Limb (tissue), 2 donors: ENCODE measurements around the gene KRTAP10-3.
"Not testable (repeated sequence)": the region's sequence is repeated elsewhere in the genome, so short reads cannot be mapped to it uniquely, and the experiment has no call there.

Experiments
- DNase-seq, 2 donors: peaks; one replicate each; pipeline ENCODE4 v3.0.0-alpha.2; 2016; ENCODE audit errors: extremely low spot score in 2 of 2

The KRTAP10-3 gene

DNA sequence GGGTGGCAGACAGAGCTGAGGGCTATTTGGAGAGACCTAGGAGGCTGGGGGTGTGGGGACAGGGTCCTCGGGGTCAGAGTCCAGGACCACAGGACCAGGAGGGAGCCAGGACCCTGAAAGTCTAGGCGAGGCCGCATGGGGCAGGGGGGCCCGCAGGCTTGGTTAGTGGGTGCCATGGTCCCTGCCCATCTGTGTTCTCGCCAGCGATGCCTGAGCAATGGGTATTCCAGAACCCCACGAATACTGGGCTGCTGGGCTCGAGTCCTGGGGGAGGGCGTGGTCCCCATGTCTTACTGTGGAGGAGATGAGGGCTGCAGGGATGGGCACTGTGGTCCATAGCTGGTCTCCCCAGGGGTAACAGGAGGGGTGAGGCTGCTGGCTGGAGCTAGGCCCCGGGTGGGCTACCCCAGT is 31.7 kb upstream of the KRTAP10-3 start:
- DNase-seq, result peak in 1 of 2 donors; percentile 15

DNA sequence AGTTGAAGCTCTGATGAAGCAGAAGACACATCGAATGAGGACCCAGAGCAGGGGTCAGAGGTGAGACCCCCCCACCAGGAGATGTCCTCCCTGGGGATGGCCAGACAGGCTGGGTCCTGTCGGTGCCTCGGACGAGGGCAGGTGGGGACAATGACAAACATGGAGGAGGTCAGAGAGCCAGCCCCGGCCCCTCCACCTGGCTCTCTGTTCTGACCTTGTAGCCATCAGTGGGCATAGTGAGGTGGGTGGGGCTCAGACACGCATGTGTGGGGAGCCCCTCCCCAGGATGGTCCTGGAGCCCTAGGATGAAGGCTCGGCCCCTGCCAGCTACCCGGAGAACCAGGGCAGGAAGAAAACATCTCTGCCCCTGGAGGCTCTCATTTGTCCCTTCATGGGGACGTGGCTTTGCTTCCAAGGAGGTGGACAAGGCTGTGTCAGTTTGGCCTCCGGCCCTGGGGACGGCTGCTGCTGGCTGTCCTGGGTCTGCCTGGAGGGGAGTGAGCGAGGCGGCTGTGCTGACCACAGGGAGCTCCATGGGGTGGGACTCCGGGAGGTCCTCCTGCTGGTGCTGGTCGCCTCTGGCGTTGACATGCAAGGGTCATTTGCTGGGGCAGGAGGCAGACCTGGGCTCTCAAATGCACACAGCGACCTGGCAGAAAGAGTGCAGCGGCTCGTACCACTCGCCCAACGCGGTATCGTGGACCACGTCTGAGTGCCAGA is 31.2 kb upstream of the KRTAP10-3 start:
- DNase-seq, result no peak

DNA sequence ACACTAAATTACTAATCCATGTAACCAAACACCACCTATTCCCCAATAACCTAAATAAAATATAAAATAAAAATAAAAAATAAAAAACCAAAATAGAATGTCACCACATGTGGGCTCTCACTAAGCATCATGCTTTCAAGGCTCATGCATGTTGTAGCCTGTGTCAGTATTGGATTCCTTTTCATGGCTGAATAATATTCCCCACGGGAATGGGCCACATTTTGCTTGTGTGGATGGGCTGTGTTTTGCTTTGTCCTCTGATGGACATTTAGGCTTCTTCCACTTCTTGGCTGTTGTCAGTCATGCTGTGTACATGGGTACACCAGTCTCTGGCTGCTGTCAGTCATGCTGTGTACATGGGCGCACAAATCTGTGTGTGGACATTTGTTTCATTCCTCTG is 30.5 kb upstream of the KRTAP10-3 start:
- DNase-seq, result no peak

DNA sequence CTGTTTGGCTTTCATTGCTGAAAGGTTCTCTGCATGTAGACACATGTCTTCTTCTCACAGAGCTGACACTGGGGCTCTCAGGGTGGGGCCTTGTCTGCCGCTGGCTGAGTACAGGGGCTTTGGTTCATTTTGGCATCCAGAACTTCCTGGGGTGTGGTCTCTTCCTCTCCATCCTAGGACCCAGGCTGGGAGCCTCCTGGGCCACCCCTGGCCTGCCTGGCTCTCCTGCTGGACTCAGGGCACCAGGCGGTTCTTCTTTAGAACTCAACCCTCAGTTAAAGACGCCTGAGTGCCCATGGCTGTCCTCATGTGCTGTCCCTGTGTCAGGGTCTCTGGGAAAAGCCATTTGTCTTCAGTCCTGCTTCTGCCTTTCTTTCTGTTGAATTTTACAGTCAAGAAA is 27.3 kb upstream of the KRTAP10-3 start:
- no peak for DNase-seq

DNA sequence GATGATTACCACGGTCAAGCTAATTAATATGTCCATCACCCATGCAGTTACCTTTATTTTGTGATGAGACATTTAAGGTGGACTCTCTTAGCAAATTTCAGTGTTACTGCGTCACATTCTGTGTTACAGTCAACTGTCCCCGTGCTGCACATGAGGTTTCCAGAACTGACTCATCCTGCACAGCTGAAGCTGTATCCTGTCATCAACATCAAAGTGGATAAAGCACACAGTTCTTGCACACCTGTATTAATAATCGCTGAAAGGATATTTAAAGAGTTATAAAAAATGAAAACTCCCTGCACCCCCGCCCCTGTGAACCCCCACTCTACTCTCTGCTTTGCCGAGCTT is 25.2 kb upstream of the KRTAP10-3 start:
- DNase-seq, result no peak

DNA sequence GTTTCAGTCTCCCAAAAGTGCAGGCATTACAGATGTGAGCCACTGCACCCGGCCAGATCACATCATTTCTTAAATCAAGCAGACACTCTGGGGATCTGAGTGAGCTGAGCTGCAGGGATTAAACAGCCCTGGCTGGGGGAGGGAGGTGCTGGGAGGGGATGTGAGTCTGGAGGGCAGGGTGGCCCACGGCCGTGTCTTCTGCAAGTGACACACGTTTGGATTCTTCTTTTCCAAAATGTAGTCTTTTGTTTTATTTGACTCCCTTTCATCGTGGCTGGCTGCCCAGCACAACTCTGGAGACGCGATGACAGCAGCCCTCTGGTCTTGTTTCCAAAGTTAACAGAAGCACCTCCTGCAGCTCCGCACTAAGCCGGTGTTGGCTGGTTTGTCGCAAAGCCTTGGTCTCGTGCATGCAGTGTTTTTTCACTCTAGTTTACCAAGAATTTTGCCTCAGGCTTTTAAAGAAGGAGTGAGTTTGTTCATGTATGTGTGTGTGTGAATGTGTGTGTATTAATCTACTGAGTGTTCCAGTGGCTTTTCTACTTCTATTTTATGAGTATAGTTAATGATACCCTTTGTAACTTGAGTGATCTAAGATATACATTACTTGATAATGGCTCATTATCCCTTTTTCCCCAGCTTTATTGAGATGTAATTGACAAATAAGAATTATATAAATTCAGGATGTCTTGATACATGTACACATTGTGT is 24.6 kb upstream of the KRTAP10-3 start:
- peak in 1 of 2 donors; percentile 17 for DNase-seq

DNA sequence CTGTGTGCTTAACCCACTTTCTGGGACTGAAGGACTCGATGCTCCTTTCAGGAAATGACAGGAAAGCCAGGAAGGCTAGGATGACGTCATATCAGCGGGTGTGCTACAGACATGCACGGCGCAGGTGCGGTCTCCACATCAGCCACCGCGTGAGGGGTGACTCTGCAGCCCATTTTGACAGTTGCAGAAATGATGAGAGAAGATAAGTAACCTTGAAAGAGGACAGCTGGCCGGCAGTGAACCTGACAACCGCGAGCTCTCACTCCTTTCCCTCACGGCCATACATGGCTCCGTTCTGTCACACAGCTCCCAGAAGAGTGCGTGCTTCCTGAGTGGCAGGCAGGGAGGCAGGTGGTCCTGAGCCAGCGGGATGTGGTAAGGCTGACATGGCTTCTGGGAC is 23.5 kb upstream of the KRTAP10-3 start:
- DNase-seq, result no peak

DNA sequence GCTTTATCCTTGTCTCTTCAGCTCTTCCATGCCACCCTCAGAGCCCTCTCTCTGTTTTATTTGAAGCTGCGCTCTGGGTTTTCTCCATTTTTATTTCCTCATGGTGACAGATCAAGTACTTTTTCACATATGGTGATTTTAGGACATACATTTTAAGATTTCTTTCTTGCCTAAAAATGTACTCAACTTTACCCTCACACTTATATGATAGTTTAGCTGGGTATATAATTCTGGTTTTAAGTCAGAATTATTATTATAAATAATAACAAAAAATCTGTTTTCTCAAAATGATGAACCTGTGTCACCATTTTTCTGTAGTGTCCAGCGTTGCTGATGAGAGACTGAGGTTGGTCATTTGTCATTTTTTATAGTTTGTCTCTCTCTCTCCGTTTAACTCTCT is 22.6 kb upstream of the KRTAP10-3 start:
- DNase-seq, result no peak

DNA sequence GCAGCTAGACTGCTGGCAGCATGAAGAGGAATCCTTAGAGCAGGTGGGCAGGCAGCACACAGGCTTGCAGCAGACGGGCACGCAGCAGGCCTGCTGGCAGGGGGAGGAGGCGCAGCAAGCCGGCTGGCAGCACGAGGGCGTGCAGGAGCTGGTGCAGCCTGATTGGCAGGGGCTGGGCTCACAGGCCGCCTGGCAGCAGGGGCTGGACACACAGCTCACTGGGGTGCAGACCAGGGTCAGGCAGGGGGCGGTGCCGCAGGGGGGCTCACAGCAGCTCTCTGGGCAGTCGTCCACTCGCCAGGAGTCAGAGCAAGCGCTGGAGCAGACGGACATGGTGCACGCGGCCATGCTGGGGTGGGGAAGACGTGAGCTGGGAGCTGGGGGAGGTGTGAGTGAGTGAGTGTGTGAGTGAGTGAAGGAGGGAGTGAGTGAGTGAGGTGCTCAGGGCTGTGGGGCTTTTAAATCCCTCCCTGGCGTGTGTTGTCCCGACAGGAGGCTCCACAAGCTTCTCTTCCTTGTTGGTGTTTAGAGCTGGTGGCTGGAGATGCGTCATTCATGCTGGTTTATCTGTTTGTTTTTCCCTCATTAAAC is 21.7 kb upstream of the KRTAP10-3 start, which contains the start of gene KRTAP10-5:
TSS of gene KRTAP10-5 (minus strand) at position 374 of the 591 bp plus-strand sequence. CDS start at position 348, 26 bp downstream.
- not testable (repeated sequence) for DNase-seq

DNA sequence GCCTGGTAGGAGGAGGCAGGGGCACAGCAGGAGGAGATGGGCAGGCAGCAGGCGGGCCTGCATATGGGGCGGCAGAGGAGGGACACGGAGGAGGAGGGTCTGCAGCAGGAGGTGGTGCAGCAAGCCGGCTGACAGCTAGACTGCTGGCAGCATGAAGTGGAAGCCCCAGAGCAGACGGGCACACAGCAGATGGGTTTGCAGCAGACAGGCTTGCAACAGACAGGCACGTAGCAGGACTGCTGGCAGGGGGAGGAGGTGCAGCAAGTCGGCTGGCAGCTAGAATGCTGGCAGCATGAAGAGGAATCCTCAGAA is 21.2 kb upstream of the KRTAP10-3 start:
- DNase-seq, result no peak

DNA sequence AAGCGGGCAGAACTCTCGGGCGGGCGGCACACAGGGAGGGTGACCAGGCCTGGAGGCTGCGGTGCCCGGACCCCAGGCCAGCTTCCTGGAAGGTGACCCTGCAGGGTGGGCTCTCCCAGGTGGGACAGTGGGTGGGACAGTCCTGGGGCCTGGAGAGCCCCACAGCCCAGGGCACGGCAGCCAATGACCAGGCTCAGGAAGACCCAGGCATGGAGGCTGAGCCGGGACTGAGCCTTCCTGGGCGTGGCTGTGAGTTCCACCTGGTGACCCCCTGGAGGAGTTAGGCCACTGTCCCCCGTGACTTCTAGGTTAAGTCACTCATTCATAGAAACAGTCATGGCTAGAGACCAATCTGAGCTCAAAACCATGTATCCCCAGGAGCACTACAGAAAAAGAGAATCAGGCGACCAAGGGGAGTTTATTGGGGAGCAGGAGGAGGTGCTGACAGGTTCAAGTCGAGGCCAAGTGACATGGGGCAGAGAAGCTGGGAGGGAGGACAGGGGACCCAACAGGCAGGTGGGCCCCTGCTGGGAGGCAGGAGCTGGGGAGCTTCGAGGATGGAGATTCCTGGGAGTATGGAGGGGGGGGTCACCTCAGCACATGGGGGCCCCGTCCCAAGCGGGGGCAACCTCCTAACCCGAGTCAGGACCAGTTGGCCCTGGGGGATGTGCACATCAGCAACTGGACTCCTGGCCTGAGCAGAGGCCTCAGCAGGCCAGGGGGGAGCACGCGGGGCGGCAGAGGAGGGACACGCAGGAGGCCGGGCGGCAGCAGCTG is 20.6 kb upstream of the KRTAP10-3 start:
- no peak for DNase-seq

DNA sequence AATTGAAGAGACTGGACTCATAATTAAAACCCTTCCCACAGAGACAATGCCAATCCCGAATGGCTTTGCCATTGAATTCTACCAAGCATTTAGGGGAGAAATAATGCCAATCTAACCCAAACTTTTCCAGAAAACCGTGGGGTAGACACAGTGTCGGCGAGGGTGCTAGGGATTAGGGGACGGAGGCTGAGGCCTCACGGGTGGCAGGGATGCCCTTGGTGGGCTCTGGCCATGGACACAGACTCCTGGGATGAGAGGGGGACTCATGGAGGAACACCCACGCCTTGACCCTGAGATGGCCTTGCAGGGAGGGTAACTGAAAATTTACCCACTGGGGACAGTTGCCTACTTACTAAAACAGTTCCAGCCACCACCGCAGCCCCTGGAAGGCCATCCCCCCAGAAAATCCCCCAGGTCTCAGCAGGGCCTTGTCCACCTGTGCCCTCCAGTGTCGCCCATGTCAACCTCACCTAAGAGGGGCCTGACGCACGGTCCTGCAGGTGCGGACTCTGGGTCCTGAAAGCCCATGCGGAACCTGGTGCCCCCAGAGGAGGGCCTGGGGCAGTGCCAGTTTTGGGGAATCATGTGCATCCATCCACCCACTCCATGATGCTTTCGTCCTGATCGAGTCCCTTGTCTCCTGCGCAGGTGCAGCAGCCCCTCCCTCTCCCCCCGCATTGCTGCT is 19.9 kb upstream of the KRTAP10-3 start:
- DNase-seq, result peak in 1 of 2 donors; percentile 17

DNA sequence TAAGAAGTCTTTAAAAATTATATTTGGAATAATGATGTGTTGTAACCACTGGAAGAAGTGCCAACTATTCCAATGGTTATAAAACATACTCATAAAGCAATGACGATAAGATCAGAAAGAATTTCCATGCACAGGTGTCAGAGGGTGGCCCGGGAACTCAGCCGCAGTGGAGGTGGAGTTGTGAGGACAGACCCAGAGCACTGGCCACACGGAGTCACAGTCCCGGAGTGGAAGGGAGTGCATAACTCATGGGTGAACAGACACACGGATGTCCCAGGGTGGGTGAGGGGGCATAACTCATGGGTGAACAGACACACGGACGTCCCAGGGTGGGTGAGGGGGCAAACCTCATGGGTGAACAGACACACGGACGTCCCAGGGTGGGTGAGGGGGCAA is 17.4 kb upstream of the KRTAP10-3 start:
- no peak for DNase-seq

DNA sequence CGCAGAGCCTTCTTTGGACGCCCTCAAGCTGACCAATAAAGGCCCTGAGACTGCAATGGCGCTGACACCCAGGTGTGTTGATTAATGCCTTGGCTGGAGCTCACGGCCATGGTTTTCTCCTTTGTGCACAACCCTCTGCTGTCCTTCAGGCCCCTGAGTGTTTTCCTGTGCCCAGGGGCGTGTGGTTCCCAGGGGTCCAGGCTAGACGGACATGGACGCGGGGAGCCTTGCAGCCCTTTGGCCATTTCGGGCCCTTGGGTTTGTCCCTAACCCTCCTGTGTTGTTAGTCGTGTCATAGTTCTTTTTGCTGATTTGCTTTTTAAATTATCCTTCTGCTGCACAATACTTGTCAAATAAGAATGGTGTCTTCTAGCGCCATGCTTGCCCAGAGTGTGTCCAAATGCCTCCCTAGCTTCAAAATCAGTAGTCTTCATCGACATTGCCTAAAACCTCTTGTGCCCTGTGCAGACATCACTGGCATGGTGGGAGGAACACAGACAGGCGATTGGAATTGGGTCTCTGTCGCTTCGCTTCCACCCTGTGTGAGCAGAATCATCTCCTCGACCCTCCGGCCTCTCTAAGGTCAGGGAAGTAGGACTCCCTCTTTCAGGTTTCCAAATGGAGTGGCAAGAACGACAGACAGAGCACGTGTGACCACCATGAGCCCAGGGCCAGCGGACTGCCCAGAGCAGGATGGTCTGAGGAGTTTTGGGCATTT is 16.9 kb upstream of the KRTAP10-3 start:
- DNase-seq, result no peak

DNA sequence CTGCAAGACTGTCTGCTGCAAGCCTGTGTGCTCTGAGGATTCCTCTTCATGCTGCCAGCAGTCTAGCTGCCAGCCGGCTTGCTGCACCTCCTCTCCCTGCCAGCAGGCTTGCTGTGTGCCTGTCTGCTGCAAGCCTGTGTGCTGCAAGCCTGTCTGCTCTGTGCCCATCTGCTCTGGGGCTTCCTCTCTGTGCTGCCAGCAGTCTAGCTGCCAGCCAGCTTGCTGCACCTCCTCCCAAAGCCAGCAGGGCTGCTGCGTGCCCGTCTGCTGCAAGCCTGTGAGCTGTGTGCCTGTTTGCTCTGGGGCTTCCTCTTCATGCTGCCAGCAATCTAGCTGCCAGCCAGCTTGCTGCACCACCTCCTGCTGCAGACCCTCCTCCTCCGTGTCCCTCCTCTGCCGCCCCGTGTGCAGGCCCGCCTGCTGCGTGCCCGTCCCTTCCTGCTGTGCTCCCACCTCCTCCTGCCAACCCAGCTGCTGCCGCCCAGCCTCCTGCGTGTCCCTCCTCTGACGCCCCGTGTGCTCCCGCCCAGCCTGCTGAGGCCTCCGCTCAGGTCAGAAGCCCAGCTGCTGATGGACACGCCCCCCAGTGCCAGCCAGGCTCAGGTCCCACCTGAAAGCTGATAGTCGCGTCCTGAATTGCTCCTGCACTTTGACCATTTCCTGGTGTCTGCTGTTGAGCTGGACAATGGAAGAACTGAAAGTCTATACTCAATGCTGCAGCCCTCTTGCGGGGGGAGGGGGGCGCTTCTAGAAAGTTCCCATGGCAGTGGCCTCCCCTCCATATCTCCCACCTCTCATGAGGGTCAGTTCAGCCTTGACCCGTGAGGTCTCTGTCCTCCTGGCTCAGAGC is 16.1 kb upstream of the KRTAP10-3 start:
- no peak for DNase-seq

DNA sequence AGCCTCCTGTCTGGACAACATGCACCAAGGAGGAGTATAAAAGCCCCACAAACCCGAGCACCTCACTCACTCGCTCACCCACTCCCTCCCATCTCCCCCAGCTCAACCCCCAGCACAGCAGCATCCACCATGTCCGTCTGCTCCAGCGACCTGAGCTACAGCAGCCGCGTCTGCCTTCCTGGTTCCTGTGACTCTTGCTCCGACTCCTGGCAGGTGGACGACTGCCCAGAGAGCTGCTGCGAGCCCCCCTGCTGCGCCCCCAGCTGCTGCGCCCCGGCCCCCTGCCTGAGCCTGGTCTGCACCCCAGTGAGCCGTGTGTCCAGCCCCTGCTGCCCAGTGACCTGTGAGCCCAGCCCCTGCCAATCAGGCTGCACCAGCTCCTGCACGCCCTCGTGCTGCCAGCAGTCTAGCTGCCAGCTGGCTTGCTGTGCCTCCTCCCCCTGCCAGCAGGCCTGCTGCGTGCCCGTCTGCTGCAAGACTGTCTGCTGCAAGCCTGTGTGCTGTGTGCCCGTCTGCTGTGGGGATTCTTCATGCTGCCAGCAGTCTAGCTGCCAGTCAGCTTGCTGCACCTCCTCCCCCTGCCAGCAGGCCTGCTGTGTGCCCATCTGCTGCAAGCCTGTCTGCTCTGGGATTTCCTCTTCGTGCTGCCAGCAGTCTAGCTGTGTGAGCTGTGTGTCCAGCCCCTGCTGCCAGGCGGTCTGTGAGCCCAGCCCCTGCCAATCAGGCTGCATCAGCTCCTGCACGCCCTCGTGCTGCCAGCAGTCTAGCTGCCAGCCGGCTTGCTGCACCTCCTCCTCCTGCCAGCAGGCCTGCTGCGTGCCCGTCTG is 15.2 kb upstream of the KRTAP10-3 start, which contains the start of gene KRTAP10-4:
TSS of gene KRTAP10-4 (plus strand) at position 100 of the 827 bp plus-strand sequence. CDS start at position 130, 30 bp downstream.
- not testable (repeated sequence) for DNase-seq

DNA sequence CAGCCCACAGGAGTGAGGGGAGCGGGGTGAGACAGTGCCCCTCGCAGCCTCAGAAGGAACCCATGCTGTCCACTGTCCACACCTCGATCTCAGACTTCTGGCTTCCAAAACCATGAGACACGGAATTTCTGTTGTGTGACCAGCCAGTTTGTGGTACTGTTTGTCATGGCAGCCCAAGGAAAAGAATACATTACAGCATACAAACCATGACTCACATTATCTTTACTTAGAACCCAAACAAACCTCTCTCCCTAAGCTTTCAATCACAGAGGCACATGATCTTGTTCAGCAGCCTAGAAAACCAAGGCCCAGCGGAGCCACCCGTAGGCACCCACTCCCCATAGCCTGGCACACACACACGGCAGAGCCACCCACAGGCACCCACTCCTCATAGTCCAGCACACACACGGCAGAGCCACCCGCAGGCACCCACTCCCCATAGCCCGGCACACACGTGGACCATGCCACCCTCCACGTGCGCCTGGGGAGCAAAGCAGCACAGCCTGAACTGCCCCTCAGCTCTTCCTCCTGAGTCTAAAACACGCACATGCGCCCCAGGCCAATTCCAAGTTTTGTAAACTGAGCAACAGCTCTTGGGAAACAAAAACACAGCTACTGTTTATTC is 14.5 kb upstream of the KRTAP10-3 start:
- no peak for DNase-seq
